HG03469 (cell line): Measurements from ENCODE around the gene NEK11.
"Not testable (repeated sequence)": the region's sequence is repeated elsewhere in the genome, so short reads cannot be mapped to it uniquely, and the experiment has no call there.

Experiments
- ATAC-seq: cut with Tn5 transposase; IDR thresholded peaks from one replicate; pipeline ENCODE4 v1.9.1; 2021; ENCODE audit warnings: mild to moderate bottlenecking, moderate library complexity, moderate number of reproducible peaks; ENCODE audit not compliant: unreplicated experiment

The NEK11 gene

GRCh38 chr3:131042271-131042985 lies 15.8 kb downstream of the NEK11 start:
- not testable (repeated sequence) for ATAC-seq

DNA sequence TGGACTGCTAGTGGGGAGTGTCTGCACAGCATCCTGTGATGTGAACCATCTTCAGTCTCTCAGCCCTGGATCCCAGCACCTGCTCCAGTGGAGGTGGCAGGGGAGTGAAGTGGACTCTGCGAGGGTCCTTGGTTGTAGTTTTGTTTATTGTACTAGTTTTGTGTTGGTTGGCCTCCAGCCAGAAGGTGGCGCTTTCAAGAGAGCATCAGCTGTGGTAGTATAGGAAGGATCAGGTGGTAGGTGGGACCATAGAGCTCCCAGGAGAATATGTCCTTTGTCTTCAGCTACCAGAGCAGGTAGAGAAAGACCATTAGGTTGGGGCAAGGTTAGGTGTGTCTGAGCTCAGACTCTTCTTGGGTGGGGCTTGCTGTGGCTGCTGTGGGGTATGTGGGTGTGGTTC lies 20.9 kb downstream of the NEK11 start:
- no peak for ATAC-seq

DNA sequence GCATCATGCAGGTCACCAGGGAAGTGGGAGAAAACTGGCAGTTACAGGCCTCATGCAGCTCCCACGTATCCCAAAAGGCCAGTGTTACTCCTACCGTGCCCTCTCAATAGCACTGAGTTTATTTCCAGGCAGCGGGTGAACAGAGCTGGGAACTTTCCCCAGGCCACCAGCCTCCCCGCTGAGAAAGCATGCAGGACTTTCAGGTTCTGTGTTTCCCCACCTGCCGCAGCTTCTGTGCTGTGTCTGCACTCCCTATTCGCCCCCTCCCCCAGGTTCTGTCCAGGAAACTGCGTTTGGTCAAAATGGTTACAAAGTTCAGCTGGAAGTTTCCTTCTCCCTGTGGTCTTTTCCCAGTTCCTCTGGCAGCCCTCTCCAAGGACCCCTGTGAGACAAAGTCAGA lies 21.4 kb downstream of the NEK11 start:
- no peak for ATAC-seq

DNA sequence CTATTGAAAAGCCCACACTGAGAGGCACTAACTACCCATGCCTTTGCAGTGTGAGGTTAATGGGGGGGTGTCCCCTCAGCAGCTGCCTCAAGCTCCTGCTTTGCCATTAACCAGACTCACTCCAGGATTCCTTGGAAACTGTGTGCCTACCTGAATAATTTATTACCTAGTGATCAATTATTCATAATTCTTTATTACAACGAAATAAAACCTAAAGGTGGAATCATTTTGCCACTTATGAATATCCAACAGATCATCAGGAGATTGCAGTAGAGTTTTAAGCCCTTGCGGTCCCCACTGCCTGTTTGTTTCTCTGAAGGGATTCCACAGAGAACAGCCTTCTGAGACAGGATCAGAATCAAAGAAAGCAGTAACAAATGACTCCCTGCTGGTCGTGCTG lies 23.3 kb downstream of the NEK11 start:
- ATAC-seq: no peak

GRCh38 chr3:131053043-131053859 lies 26.6 kb downstream of the NEK11 start:
- ATAC-seq: no peak

DNA sequence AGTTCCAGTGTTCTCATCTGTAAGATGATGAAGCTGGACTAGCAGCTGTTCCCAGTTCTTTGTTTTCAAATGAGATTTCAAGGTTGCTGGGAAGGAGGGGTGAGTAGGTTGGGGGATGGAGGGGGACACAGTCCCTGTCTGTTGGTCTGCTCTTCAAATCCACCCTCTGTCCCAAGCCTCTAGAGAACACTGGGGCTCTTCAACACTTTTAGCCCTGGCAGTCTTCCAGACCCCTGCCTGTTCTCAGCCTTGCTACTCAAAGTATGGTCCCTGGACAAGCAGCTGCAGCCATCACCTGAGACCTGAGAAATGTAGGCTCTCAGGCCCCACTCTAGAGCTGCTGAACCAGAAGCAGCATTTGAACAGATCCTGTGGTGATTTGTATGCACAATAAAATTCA lies 41.3 kb downstream of the NEK11 start:
- no peak for ATAC-seq

GRCh38 chr3:131072099-131072559 lies 45.5 kb downstream of the NEK11 start:
- ATAC-seq: no peak

DNA sequence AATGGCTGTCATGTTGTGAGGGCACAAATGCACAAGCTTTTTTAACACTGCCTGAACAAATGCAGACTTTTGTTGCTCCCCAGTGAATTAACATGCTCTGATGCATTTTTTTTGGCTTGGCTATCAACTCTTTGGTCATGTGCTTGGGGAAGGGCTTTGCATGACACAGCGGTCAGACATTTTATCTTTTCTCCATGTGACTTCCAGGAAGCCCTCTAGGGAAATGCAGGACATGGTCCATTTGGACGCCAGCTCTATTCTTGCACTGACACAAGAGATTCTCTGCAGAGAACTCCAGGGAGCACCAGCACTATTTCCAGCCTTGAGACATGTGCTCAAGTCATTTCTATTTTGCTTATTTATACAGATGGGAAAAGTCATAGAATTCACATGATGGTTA lies 46.2 kb downstream of the NEK11 start:
- ATAC-seq: no peak

DNA sequence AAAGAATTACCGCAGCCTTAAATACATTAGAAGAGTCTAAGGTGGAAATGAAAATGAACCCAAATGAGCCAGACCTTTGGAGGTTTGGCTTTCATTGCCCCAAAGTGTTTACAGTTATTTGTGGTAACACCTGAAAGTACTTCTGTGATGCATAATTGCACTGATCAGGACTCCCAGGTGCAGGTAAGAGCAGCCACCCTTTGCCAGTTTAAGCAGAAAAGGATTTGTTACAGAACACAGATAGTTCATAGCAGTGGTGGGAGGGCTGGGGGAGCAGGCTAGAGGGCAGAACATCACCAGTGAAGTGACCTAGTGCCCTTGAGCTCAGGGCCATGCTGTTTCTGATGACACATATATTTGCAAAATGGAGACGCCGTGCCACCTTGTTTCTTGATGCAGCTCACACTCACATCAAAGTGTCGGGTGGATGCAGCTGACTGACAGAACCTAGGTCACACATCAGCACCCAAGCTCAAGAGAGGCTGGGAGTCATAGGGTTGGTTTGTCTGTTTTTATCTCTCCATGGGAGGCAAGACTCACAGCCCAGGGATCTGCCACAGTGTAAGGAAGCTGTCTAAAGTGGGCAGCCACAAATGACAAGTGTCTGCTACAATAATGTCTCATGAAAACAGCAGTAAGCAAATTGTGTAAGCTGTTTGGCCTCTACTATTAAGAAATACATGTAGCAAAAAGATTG lies 49.1 kb downstream of the NEK11 start:
- ATAC-seq: no peak

DNA sequence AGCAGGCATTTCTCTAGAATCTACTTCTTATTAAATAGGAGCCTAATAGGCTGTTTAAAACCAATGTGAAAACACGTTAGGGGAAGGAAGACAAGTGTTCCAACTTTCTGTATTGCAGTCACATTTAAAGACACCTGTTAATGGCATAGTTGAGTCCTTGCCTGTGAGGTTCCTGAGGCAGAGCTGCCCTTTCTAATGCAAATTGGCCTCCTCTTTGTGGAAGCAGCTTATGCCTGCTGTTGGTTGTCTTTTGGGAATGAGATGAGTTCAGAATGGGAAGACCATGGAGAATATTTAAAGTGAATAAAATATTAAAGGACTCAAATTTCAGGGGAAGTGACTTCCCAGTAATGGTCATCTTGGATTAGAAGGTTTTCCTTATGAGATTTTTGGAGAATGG lies 51.2 kb downstream of the NEK11 start:
- no peak for ATAC-seq

DNA sequence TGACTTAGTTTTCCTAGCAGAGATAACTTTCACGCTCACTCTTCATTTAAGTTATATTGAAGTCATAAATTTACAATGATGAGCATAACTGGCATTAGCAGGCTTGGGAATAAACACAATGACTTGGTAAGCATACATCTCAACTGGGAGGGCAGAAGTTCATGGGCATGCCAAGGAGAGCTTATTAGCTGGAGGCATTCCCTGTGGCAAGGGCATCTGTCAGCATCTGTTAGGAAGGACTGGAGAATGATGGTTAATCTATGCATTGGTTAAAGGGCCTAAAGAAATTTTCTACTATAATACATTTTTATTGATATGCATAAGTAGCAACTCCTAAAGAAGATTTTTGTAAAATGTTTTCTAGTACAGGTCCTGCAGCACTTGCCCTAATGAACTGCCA lies 52.4 kb downstream of the NEK11 start:
- ATAC-seq: no peak

GRCh38 chr3:131081224-131081623 lies 54.5 kb downstream of the NEK11 start:
- ATAC-seq: no peak

GRCh38 chr3:131082246-131082645 lies 55.6 kb downstream of the NEK11 start:
- no peak for ATAC-seq

- no peak for ATAC-seq
Observed at GRCh38 chr3:131082871-131083863, 56.5 kb downstream of the NEK11 start.

- ATAC-seq: no peak
Observed at GRCh38 chr3:131091768-131092167, 65.1 kb downstream of the NEK11 start.

GRCh38 chr3:131107637-131108433 lies 81.2 kb downstream of the NEK11 start:
- ATAC-seq: no peak

GRCh38 chr3:131109156-131109555 lies 82.5 kb downstream of the NEK11 start:
- no peak for ATAC-seq

DNA sequence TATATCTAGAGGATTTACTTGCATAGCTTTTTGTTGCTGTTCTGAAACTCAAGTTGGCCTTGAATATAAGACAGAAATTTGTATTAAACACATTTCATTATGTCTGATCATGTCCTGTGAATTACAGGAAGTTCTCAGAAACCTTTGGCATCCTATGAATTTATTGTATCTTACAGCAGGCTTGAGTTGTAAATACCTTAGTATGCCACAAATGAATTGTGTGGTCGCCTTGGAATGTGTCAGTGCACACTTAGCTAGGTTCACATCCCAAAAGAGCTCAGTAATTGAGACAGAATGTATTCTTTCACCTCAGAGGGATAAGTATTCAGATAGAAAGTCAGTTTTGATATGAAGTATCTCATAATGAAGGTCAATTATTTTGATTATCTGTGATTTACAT lies 83.4 kb downstream of the NEK11 start:
- ATAC-seq: no peak

DNA sequence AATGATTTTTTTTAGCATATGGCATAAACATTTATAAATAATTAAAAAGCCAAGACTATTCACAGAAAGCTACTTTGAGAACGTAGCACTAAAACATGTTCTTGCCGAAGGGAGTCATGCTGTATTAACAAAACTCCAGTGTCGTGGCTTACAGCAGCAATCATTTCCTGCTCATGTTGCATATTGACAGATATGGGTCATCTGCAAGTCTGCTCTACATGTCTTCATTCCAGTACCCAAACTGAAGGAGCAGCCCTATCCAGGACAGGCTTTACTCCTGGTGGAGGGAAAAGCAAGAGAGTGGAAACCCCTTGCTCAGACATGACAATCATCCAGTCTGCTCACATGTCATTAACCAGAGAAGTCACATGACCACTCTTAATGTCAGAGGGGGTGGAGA lies 87.6 kb downstream of the NEK11 start:
- no peak for ATAC-seq

DNA sequence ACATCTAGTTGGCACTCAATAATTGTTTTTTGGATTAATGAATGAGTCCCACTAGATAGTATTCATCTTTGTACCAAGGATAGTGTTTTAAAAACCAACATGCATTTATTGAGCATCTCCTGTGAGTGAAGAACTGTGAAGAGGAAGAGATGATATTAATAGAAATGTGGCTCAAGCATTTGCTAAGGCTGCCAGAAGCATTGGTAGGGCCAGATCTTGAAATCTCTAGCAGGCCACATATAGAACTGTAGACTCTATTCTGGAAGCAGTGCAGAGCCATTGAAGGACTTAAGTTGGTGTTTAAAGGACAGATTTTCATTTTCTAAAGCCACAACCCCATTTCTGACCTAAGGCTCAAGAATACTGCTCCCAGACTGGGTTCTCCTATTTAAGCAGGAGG lies 99.0 kb downstream of the NEK11 start:
- no peak for ATAC-seq
